GM18870 (cell line): ENCODE data around the gene DNM3.
A peak's percentile ranks its signal among the peaks of the same experiment; 100 is the strongest.

Source experiments
- ATAC-seq: cut with Tn5 transposase; IDR thresholded peaks from one replicate; pipeline ENCODE4 v1.9.1; 2021; ENCODE audit warnings: moderate library complexity; ENCODE audit not compliant: unreplicated experiment

The DNM3 gene

DNA sequence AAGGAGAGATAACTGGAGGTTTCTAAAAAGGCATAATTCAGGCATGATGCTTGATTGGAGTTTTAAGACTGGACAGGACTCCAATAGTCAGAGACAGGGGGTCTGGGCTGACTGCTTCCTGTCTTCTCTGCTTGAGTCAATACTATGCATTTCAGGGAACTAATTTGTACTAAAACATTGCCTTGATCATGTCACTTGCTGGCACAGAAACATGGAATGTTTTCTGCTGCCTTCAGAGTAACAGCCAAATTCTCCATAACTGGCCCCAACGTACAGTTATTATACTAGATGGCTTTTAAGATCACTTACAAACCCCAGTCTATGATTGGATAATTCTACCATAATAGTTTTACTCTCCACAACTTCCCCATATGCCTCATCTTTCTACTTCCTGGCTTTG, 247.0 kb downstream of the DNM3 start:
- ATAC-seq, result no peak

DNA sequence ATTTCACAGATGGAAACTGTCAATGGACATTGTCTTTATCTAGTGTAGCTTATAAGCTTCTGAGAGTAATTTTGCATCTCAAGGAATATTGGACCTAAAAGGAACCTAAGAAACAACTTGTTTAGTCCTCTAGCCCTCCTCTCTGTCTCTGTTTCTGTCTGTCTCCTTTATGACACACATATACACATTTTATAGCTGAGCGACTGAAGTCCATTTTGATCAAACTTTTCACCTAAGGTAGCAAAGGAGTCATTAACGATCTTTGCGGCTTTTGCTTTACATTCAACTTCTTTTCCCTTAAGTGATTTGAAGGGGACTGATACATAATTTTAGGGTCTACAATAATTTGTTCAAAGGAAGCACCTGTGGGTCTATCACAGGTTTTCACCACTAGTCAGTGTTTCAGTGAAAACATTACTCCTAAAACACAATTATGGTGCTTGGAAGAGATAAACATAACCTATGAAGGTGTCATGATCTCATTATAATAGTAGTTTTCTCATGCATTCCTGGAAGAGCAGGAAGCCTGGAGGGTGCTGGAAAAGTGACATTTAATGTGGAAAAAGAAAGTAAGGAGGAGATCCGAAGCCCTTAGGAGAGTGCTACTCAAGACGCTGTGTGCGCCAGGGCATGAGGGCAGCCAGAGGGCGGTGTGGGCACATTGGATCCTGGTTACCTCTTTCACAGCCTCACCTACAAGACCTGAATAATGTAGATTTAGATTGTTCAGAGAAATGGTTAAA, 248.6 kb downstream of the DNM3 start:
- no peak for ATAC-seq

DNA sequence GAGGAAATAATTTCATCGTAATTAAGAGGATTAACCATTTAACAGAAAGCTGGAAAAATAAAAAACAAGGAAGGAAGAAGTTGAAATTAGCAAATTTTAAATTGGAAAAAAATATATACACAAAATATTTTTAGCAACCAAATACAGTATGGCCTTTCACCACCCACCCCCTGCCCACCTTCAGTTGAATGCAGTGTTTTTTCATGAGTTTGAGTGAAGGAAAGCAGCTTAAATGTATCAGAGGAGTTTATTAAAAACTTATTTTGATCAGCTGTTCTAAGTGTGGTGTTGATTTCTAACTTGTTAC, 249.2 kb downstream of the DNM3 start:
- no peak for ATAC-seq

DNA sequence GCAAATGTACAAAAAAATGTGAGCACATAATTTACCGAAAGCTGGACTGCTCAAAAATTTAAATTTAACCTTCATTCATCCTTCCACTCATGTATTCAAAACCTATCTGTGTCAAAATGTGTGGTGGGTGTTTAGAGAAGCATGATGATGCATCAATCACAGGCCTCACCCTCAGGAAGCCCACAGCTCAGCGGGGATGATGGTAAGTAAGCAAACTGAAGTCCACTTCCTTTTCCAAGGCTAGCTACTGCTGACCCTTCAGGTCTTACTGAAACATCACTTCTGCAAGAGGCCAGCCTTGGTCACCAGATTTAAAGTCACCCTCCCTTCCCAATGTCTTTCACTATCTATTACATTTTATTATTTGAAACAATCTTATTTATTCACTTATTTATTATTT, 254.5 kb downstream of the DNM3 start:
- ATAC-seq, result no peak

DNA sequence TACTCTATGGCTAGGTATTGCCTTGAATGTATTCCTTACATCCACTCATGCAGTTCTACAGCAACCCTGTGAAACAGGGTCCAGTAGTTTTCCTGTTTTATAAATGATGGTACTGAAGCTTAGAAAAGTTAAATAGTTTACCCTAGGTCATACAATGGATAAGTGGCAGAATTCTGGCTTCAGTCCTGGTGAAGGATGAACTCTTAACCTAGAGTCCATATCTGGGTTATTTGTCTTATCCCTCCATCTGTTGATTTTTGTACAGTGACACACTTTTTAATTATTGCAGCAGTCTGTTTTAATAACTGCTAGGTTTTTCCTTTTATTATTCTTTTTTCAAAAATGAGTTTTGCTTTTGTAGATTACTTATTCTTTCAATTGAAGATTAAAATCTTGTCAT, 263.9 kb downstream of the DNM3 start:
- ATAC-seq, result no peak

DNA sequence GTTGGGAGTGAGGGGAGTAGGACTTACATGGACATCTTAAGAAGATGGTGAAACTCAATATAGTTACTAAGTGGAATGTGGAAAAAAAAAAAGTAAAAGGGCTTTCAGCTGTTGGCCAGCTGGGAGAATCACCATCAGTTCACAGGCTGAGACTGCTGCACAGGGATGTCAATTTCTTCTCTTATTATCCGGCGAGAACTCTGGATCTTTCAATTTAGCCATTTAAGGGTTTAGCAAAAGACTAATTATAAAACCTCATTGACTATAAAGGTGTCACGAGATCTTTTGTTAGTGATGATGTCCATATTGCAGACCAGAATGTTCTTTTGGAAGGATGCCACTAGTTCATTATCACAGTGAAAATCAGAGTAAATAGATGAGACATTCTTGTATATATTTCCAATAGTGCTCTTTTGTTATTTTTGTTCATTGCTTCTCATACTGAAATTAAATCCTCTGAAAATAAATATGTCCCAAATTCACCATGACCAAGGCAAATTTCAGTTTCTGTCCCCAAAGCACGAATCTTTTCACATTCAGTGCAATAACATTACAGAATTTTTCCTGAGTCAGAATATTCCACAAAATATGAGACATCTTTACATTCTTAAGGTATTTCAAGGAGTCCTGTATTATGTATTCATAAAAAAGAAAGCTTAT, 266.1 kb downstream of the DNM3 start:
- no peak for ATAC-seq

DNA sequence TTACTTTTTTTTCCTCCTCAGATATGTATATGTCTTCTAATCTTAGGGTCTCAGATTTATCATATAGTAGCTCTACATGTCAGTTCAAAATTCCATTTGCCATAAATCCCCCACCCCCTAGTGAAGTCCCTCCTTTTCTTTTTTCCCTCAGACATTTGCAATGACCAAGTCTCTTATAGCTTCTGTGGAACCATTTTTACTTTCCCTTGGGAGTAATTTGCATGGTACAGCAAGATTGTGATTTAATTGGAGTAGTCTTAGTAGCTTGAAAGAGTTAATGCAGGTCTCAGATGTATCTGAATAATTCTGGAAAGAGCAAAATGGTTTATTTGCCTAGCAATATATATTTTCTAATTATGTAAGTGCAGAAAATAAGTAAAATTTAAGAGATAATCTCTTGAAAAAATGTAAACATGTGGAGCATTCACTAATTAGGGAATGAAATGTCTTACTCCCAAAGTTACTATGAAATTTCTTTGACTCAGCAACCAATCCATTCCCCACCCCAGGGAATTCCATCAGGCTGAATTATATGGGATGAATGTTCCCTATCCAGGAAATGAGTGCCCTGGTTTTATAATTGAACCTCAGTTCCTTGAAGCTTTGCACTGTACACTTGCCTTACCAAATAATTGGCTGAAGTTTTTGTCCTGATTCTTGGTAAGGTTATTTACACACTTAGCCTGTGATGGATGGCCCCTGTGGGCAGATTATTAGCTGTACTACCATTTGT, 267.0 kb downstream of the DNM3 start:
- ATAC-seq, result no peak

DNA sequence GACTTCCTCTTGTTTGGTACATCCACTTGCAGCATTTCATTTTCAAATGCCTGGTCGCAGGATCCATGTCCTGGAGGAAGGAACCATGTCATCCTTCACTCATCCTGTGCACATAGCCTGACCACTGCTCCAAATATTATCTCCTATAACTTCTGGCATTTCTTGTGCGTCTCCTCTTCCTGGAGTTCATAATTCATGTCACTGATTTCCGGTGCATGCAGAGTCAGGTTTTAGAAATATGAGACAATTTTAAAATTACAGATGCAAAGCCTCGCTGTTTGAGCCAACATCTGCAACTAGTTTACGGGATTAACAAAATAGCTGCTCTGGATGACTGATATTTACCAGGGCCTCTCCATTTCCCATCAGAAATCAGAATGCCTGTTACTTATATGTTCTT, 268.1 kb downstream of the DNM3 start:
- no peak for ATAC-seq

DNA sequence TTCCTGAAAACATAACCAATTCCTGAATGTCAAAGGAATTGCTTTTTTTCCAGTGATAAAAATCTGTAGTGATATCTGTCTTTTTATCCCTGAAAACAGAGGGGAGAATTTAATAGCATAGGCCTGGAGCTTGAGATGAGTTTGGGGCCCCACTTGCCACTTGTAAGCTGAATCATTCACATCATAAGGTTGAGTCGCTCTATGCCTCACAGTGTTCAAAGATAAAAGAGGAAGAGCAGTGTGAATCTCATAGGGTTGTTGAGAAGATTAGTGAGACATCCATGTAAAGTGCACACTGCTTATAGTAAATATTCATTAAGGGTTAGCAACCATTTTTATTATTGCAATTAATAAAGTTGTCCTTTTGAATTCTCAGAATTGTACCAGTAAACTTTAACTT, 271.3 kb downstream of the DNM3 start:
- no peak for ATAC-seq

DNA sequence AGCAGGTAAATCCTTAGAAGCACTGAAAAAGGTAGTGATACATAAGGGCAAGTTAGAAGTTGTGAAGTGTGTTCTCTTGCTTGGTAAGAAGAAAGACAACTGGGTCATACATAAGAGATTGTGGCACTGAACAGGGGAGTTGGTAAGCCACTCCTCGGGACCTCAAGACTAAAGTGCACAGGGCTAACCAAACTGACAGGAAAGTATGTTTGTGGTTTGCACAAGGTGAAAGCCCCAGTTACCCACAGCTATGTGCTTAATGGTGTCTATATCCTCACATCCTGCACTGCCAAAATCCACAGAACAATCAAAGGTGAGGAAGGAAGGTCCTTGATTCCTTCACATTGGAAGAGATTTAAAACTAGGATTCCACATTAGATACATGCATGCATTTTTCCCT, 276.5 kb downstream of the DNM3 start:
- ATAC-seq, result peak; percentile 73

DNA sequence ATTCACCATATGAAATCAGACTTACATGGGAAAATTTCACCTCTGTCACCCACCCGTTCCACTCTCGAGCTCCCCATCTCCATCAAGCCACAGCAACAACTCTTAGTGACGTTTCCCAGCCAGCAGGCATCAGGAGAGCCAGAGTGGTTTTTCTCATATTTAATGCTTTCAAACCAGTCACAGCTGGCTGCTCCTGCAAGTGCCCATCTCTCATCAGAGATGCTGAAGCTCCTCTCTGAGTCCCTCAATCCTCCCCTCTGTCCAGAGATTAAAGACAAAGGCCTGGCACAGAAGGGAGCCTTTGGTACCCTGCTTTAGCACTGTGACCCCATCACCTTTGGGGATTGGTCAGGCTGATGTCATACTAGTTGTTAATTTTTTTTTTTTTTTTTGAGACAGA, 277.3 kb downstream of the DNM3 start:
- ATAC-seq, result no peak

DNA sequence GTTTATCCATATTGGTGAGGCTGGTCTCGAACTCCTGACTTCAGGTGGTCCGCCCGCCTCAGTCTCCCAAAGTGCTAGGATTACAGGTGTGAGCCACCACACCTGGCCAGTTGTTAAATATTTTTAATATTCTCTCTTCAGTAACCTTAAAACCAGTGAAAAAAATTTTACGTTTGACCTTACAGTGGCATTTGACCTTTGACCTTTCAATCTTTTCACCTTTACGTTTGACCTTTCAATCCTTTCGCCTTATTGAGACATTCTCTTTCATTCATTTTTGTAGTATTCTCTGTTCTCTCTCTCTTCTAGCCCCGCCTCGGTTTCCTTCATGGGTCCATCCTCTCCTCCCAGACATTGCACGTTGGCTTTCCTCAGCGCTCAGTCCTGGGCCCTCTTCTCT, 277.9 kb downstream of the DNM3 start:
- no peak for ATAC-seq

DNA sequence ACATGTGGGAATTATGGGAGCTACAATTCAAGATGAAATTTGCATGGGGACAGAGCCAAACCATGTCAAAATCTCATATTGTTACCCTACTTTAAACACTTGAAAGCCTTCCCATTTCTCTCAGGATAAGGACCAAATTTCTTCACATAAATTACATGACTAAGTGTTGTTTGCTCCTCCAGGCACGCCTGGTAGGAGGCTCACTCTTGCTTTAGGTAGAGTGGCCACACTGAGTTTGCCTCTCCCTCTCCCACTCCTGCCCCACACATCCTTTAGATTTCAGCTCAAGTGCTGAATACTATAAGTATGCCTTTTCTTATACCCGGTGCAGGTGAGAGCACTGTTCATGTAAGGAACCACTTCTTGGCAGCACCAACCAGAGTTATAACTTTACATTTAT, 279.1 kb downstream of the DNM3 start:
- no peak for ATAC-seq

DNA sequence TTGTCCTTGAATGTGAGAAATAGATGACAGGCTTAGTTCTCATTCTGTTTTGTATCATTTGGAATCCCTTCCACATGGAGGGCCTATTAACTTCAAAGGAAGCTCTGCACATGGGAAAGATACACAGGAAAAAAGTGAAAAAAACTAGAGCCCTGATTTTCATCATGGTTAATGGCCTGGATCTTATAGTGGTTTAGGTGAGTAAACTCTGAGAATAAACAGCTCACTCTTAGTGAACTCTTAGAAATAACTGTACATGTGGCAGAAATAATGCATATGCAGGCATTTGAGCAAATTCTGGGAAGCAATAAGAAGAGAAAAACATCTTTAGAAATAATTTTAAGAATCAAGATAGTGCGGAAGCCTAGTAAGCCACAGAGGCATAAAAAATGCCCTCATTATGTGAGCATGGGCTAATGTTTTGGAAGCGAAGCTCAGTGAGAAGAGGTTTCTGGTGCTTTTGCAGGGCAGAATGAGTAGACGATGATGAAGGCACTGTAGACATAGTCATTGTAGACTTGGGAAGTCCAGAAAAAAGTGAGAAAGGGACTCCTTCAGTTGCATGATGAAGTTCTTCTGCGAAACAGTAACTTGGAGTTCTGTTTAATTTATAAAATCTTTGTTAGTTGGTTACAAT, 279.9 kb downstream of the DNM3 start:
- no peak for ATAC-seq

DNA sequence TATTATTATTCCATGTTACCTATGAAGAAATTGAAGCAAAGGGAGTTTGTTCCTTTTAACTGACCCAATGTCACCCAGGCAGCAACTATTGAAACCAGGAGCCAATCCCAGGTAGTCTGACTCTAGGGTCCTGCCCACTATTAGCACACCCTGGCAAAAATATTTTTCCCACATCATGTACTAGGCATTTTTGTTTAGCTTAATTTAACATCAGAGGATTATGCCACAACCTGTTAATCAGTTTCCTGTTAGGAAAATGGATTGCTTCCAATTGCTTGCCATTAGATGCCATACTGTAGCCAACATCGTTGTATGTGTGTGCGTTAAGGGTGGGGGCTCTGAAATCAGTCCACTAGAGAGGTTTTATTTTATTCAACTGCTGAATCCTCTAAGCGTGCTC, 281.1 kb downstream of the DNM3 start:
- ATAC-seq, result no peak

DNA sequence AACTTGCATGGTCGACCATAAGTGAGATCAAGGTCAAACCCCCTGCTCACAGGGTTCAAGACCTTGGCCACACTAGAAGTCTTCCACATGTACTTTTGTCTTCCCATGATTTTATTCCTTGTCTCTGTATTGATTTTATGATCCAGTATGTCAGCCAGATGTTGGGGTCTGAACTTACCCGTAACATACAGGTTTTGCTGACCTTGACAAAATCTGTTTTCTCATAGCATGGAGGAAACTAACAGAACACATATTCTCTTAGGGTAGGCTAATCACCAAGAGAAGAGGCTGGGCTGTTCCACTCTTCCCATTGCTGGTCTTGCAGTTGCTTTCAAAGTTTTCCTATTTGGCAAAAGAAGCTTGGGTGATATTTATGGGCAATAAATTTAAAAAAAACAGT, 284.0 kb downstream of the DNM3 start:
- ATAC-seq, result no peak

DNA sequence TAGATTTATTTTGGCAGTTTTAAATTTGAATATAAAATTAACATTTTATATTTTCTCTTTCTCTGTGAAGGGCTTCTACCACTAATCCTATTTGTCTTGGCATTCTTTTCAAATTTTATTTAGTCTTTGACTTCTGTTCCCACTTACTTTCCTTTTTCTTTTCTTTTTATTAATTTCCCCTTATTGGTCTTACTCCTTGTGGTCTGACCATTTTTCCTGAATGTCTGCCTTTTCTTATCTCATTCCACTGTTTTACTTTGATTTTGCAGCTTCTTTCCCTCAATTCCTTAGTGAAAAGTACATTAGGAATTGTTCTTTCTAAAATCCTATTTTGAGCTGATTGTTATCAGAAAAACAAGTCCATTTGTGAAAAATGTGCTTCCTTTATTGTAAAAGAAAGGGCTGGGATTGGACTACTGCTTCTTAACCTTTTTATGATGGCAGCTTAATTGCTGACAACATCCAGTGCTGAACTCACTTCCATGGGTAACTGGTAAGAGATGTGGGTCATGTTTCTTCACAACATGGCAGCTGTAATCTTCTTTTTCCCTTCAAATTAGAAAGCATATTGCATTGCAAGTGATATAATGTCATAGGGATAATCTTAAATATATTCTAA, 284.6 kb downstream of the DNM3 start:
- no peak for ATAC-seq

DNA sequence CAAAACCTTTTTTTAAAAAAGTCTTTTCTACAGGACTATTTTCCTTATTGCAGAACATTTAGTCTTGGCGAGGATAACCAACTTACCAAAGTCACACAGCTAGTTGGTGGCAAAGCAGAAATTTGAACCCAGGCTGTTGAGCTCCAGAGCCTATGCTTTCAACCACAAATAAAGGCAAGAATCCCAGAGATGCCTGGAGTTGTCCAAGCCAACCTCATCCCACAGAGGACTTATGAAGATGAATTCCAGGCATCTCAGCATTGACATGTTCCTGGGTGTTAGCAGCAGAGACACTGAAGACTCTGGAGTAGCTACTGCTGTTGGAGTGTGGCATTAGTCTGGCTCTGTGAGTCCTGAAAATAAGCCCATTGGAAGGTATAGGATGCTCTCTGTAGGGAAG, 291.5 kb downstream of the DNM3 start:
- no peak for ATAC-seq

DNA sequence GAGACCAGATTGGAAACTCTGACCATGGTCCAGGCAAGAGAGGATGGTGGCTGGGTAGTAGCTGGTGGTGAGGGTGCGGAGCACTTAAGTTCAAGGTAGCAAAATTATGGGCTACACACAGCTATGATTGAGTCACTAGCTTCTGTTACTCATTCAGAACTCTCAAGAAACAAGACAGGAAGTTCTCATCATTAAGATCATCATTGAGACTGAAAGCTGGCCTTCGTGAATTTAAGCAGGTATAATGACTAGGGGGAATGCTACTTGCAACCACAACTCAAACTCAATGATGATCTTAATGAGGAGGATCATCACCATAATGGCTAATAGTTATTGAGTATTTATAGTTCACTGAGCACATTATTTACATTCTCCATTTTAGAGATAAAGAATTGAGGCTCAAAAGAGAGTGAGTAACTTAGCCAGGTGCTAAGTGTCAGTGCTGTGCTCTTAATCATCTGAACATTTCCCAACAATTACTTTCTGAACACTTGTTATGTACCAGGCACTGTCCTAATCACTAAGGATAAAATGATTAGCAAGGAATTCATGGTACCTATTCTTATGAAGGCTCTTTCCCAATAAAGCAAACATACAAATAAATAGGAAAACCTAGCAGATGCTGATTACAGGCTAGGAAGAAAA, 292.9 kb downstream of the DNM3 start:
- ATAC-seq, result no peak

DNA sequence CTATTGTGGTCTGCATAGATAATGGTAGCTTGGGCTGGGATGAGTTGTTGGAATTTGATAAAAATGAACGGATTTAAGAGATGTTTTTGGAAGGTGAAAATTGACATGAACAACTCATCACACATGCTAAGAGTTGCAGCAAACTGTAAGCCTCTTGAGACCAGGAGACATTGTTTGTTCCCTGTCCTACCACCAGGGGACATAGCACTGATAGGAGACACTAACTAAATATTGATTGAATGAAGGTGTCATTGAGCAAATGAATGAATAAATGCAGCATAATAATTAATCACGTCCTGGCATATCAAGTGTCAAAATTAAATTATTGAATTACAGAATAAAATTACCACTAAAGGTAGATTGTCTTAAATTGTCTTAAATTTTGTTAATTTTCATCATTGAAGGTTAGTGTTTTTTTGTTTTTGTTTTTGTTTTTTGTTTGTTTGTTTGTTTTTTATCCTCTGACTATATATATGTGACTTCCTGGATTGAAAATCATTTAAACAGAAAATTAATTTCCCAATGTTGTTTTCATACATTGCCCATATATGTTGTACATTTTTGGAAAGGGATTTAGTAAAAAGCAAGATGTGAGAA, 293.9 kb downstream of the DNM3 start:
- ATAC-seq, result no peak
